Panc1 (cell line): ENCODE data around the gene KCNT1. TPM values are rescaled to one million over a fixed set of nuclear protein-coding genes. Genes with fewer than 3 reads are reported as not detected.
"Not testable (repeated sequence)": the region's sequence is repeated elsewhere in the genome, so short reads cannot be mapped to it uniquely, and the experiment has no call there.

Experiments used
- ATAC-seq: fragments of 200-7000 bp; cut with Tn5 transposase; 2 replicates; pipeline ENCODE4 v1.9.1; 2020; ENCODE audit warnings: mild to moderate bottlenecking, moderate library complexity
- BruUV-seq: library from RNA; stranded (reverse); fragments of 400-500 nt; replicated peaks from 2 replicates; lab custom pipeline; 2021; lab: Mats Ljungman, UMichigan
- CTCF ChIA-PET: fragments of 300-600 bp; sonication (Branson Sonifier 250); formaldehyde crosslinking; loops from one replicate; lab custom pipeline; 2022; ENCODE audit warnings: antibody characterized with exemption; lab: Charles Lee
- POLR2A ChIA-PET: fragments of 300-600 bp; sonication (Branson Sonifier 250); formaldehyde crosslinking; loops from one replicate; lab custom pipeline; 2022; ENCODE audit warnings: antibody characterized with exemption; lab: Charles Lee
- DNase-seq: peaks from one replicate; pipeline ENCODE4 v3.0.0-alpha.2; 2010; ENCODE audit warnings: low read depth, low spot score
- H3K27ac ChIP-seq: 2 replicates; pipeline ENCODE4 v1.5.1; 2011; ENCODE audit warnings: mild to moderate bottlenecking, low read length, inconsistent platforms
- H3K27me3 ChIP-seq: fragments of 200-500 bp; sonication (Bioruptor generic); 2 replicates; pipeline ENCODE4 v1.6.0; 2014; ENCODE audit warnings: low read length, inconsistent platforms; ENCODE audit not compliant: control insufficient read depth, insufficient read depth
- H3K36me3 ChIP-seq: fragments of 200-500 bp; sonication (Bioruptor generic); 2 replicates; pipeline ENCODE4 v1.5.1; 2014; ENCODE audit warnings: inconsistent platforms, mild to moderate bottlenecking, low read length, moderate library complexity; ENCODE audit not compliant: control insufficient read depth, insufficient read depth
- H3K4me1 ChIP-seq: 2 replicates; pipeline ENCODE4 v1.5.1; 2011; ENCODE audit warnings: inconsistent platforms, mild to moderate bottlenecking, low read length, moderate library complexity; ENCODE audit not compliant: control insufficient read depth, insufficient read depth
- H3K4me3 ChIP-seq, 2 experiments: 2 replicates each; pipeline ENCODE4 v1.5.1; 2011 to 2012; ENCODE audit warnings: low read depth in 2 of 2, low read length in 2 of 2, mild to moderate bottlenecking in 2 of 2, inconsistent platforms in 1 of 2, moderate library complexity in 1 of 2
- H3K9me3 ChIP-seq: fragments of 200-500 bp; sonication (Bioruptor generic); 2 replicates; pipeline ENCODE4 v1.5.1; 2014; ENCODE audit warnings: low read depth, mild to moderate bottlenecking, inconsistent platforms, low read length, moderate library complexity; ENCODE audit not compliant: control insufficient read depth, insufficient read depth
- CTCF ChIP-seq: fragments of 450-650 bp; IDR thresholded peaks from 2 replicates; pipeline ENCODE4 v1.5.1; 2017; ENCODE audit warnings: mild to moderate bottlenecking
- POLR2AphosphoS5 ChIP-seq: IDR thresholded peaks from 2 replicates; pipeline ENCODE4 v1.6.1; 2012; ENCODE audit warnings: mild to moderate bottlenecking, low read depth, low read length, moderate library complexity
- REST ChIP-seq, 2 experiments: IDR thresholded peaks; 2 replicates each; pipeline ENCODE4 v1.6.1; 2011 to 2012; ENCODE audit warnings: low read depth in 2 of 2, control low read depth in 1 of 2, low read length in 1 of 2, mild to moderate bottlenecking in 1 of 2, moderate library complexity in 1 of 2; ENCODE audit not compliant: insufficient read depth in 1 of 2
- SIN3A ChIP-seq: IDR thresholded peaks from 2 replicates; pipeline ENCODE4 v1.6.1; 2012; ENCODE audit warnings: low read depth, mild to moderate bottlenecking, low read length, moderate library complexity, borderline replicate concordance; ENCODE audit not compliant: insufficient read depth
- TCF7L2 ChIP-seq: IDR thresholded peaks from 2 replicates; pipeline ENCODE4 v1.6.1; 2011; ENCODE audit warnings: mild to moderate bottlenecking, low read depth, low read length, inconsistent platforms
- in situ Hi-C: cut with HindIII; loops from 2 replicates; pipeline ENCODE4 v1.10.0; 2016; ENCODE audit warnings: low sequenced_read_pairs, low pct_unique_long_range_greater_than_20kb
- intact Hi-C: fragments of 100-400 bp; cut with micrococcal nuclease; formaldehyde crosslinking; loops from one replicate; pipeline ENCODE4 v1.10.0; 2022; ENCODE audit not compliant: unreplicated experiment
- total RNA-seq: library from RNA; stranded (reverse); gene quantifications from one replicate; pipeline ENCODE4 v1.2.1, GENCODE V29; 2021; ENCODE audit not compliant: unreplicated experiment

KCNT1 gene
- total RNA-seq, 1 experiment from 2014 or later, result not detected

- Histone ChIP-seq H3K9me3 (no peaks in the 10 kb centered on the region), H3K4me1 (no peaks in the 10 kb centered on the region), H3K4me3 (no peak overlapping the region), H3K27ac (no peak overlapping the region), H3K27me3 (no peaks in the 10 kb centered on the region), H3K36me3 (no peaks in the 10 kb centered on the region)
- BruUV-seq, result no TSS peak
- no peak for ATAC-seq
- no peak for DNase-seq
- intact Hi-C loops (no loop called here), in situ Hi-C loops (no loop called here)
- CTCF ChIA-PET, result no interaction called here
- TF ChIP-seq SIN3A, result no peak
- TF ChIP-seq REST (IDR thresholded peaks at IDR 0.05; ENCODE audit: insufficient read depth in 1 of 2, low read depth in 2 of 2, low read length in 1 of 2), result no peak
- TF ChIP-seq CTCF, result no peak
- TF ChIP-seq TCF7L2, result no peak
- TF ChIP-seq POLR2AphosphoS5, result no peak
- POLR2A ChIA-PET, result no interaction called here
These were observed 35.2 kb upstream of the KCNT1 start for GRCh38 chr9:135666534-135667462.

- no TSS peak for BruUV-seq
- Histone ChIP-seq H3K4me3 (no peak overlapping the region), H3K36me3 (no peaks in the 10 kb centered on the region), H3K27ac (no peak overlapping the region), H3K9me3 (no peaks in the 10 kb centered on the region), H3K27me3 (no peaks in the 10 kb centered on the region), H3K4me1 (no peaks in the 10 kb centered on the region)
- DNase-seq, result no peak
- ATAC-seq, result no peak
- intact Hi-C loops (no loop called here), in situ Hi-C loops (no loop called here)
- POLR2A ChIA-PET, result no interaction called here
- CTCF ChIA-PET, result no interaction called here
- no peak for TF ChIP-seq POLR2AphosphoS5
- no peak for TF ChIP-seq SIN3A
- TF ChIP-seq TCF7L2, result no peak
- no peak for TF ChIP-seq REST (IDR thresholded peaks at IDR 0.05; ENCODE audit: insufficient read depth in 1 of 2, low read depth in 2 of 2, low read length in 1 of 2)
These were observed 34.5 kb upstream of the KCNT1 start for GRCh38 chr9:135667463-135668001.

- H3K4me1 ChIP-seq, H3K27ac ChIP-seq, H3K4me3 ChIP-seq, BruUV-seq, CTCF ChIA-PET, H3K36me3 ChIP-seq, DNase-seq, ATAC-seq, in situ Hi-C loops, H3K9me3 ChIP-seq, POLR2A ChIA-PET, intact Hi-C loops, H3K27me3 ChIP-seq: not testable (repeated sequence)
These were observed 33.0 kb upstream of the KCNT1 start for GRCh38 chr9:135669018-135669417.
